HG03439 (cell line): ENCODE measurements around the gene PPA2.

Source experiments
- ATAC-seq: cut with Tn5 transposase; IDR thresholded peaks from one replicate; pipeline ENCODE4 v1.9.1; 2021; ENCODE audit warnings: mild to moderate bottlenecking, moderate library complexity; ENCODE audit not compliant: unreplicated experiment

The PPA2 gene

GRCh38 chr4:105327222-105327621, 146.6 kb downstream of the PPA2 start:
- no peak for ATAC-seq
